Hematopoietic multipotent progenitor cell treated with erythropoietin and hydrocortisone succinate and interleukin-3 and kit ligand, for 15 days (in vitro differentiated cells): ENCODE measurements around the gene ABCA13.

Source experiments
- DNase-seq: peaks from one replicate; pipeline ENCODE4 v3.0.0-alpha.2; 2015; ENCODE audit warnings: low spot score

The ABCA13 gene

GRCh38 chr7:48245751-48246472 is 74.7 kb downstream of the ABCA13 start:
- DNase-seq = no peak

- DNase-seq = no peak
These were observed 77.9 kb downstream of the ABCA13 start for GRCh38 chr7:48249166-48249565.

- DNase-seq = no peak
These were observed 79.2 kb downstream of the ABCA13 start for GRCh38 chr7:48250441-48250951.

GRCh38 chr7:48251766-48252165 is 80.5 kb downstream of the ABCA13 start:
- DNase-seq = no peak

GRCh38 chr7:48252995-48253394 is 81.7 kb downstream of the ABCA13 start:
- no peak for DNase-seq

- DNase-seq = no peak
These were observed 83.8 kb downstream of the ABCA13 start for GRCh38 chr7:48255046-48255445.

GRCh38 chr7:48259463-48260280 is 88.4 kb downstream of the ABCA13 start:
- no peak for DNase-seq

GRCh38 chr7:48261696-48262095 is 90.4 kb downstream of the ABCA13 start:
- no peak for DNase-seq

- no peak for DNase-seq
These were observed 91.5 kb downstream of the ABCA13 start for GRCh38 chr7:48262606-48263310.

GRCh38 chr7:48263311-48263650 is 92.0 kb downstream of the ABCA13 start:
- DNase-seq = no peak

GRCh38 chr7:48269066-48269465 is 97.8 kb downstream of the ABCA13 start:
- no peak for DNase-seq

GRCh38 chr7:48274662-48275061 is 103.4 kb downstream of the ABCA13 start:
- no peak for DNase-seq

- DNase-seq = no peak
These were observed 108.2 kb downstream of the ABCA13 start for GRCh38 chr7:48279420-48279819.

GRCh38 chr7:48280100-48280499 is 108.8 kb downstream of the ABCA13 start:
- DNase-seq = no peak

GRCh38 chr7:48285373-48285772 is 114.1 kb downstream of the ABCA13 start:
- DNase-seq = no peak

GRCh38 chr7:48286836-48287235 is 115.6 kb downstream of the ABCA13 start:
- no peak for DNase-seq

- DNase-seq = no peak
These were observed 118.4 kb downstream of the ABCA13 start for GRCh38 chr7:48289656-48290055.

GRCh38 chr7:48292949-48293348 is 121.7 kb downstream of the ABCA13 start:
- DNase-seq = no peak

GRCh38 chr7:48295296-48295971 is 124.2 kb downstream of the ABCA13 start:
- DNase-seq = no peak

GRCh38 chr7:48296966-48297365 is 125.7 kb downstream of the ABCA13 start:
- no peak for DNase-seq

- no peak for DNase-seq
These were observed 127.5 kb downstream of the ABCA13 start for GRCh38 chr7:48298779-48299178.

GRCh38 chr7:48299580-48300169 is 128.4 kb downstream of the ABCA13 start:
- no peak for DNase-seq
